Adrenal gland (tissue), 12 donors: Measurements from ENCODE around the gene GAK. TPM values are rescaled to one million over a fixed set of nuclear protein-coding genes. Genes with fewer than 3 reads are reported as not detected.

ENCODE experiments used
- DNase-seq, 7 donors: peaks; one replicate each; pipeline ENCODE4 v3.0.0-alpha.2; 2019 to 2020
- H3K27ac ChIP-seq, 5 donors: fragments of 200-600 bp; sonication (generic) in 4 of 5; 1 replicate in 3 of 5; 2 replicates in 2 of 5; pipeline versions ENCODE4 v1.5.1 to v1.8.0; 2016 to 2020; ENCODE audit warnings: mild to moderate bottlenecking in 1 of 5
- H3K27me3 ChIP-seq: fragments of 200-600 bp; 2 replicates; pipeline ENCODE4 v1.8.0; 2021
- H3K36me3 ChIP-seq, 2 donors: fragments of 200-600 bp; replicated peaks in 1 of 2; 1 replicate in 1 of 2; 2 replicates in 1 of 2; pipeline versions ENCODE4 v1.5.1 to v1.8.0; 2018 to 2022
- H3K4me1 ChIP-seq, 2 donors: fragments of 200-600 bp; replicated peaks in 1 of 2; 1 replicate in 1 of 2; 2 replicates in 1 of 2; pipeline versions ENCODE4 v1.5.1 to v1.8.0; 2018 to 2021
- H3K4me3 ChIP-seq, 4 donors: fragments of 200-600 bp; sonication (generic) in 3 of 4; one replicate each; pipeline ENCODE4 v1.5.1; 2016 to 2018
- H3K9me3 ChIP-seq, 3 donors: fragments of 200-600 bp; sonication (generic) in 1 of 3; replicated peaks in 1 of 3; 1 replicate in 2 of 3; 2 replicates in 1 of 3; pipeline versions ENCODE4 v1.5.1 to v1.8.0; 2016 to 2021
- POLR2A ChIP-seq, 2 donors: fragments of 450-650 bp; IDR thresholded peaks; one replicate each; pipeline ENCODE4 v1.6.1; 2017; ENCODE audit warnings: antibody characterized with exemption in 2 of 2, mild to moderate bottlenecking in 2 of 2, moderate library complexity in 1 of 2
- WGBS, 4 donors: extraction: QIAGEN DNeasy Blood & Tissue Kit in 2 of 4; methylation state at CpG; one replicate each; pipeline versions ENCODE4 v1.1.5 to v1.1.7; 2013 to 2017; 5-methylcytosine and 5-hydroxymethylcytosine counted together
- intact Hi-C, 2 donors: fragments of 100-400 bp; cut with DNase I; formaldehyde crosslinking; loops; one replicate each; pipeline versions ENCODE4 v1.14.1 to v1.15.0; 2022 to 2023
- polyA plus RNA-seq, 3 donors: library from polyadenylated mRNA; stranded (reverse); fragments of 200-250 nt in 2 of 3; fragments of 350-450 nt in 1 of 3; fragmentation: Illumina TruSeq in 1 of 3; extraction: RNeasy Lipid Tissue Mini Kit (QIAGEN cat#74804) in 1 of 3; gene quantifications; one replicate each; pipeline ENCODE4 v1.2.3, GENCODE V29; 2013 to 2014
- total RNA-seq, 9 donors: library from RNA; depleted of rRNA in 4 of 9; stranded (reverse); fragments of >200 nt in 4 of 9; fragments of 120-200 nt in 1 of 9; fragmentation: NEBNext Ultra II Directional in 1 of 9; extraction: Animal tissue kit (Norgen Biotek cat#: 25700) in 1 of 9; gene quantifications; one replicate each; pipeline versions ENCODE4 v1.1.0 to v1.2.4, GENCODE V29; 2013 to 2023
- TF ChIP-seq, protein P1 (sequence below), 6 experiments: fragments of 450-650 bp in 4 of 6; fragments of 200-600 bp in 2 of 6; sonication (generic) in 1 of 6; IDR thresholded peaks; 1 replicate in 5 of 6; 2 replicates in 1 of 6; pipeline versions ENCODE4 v1.5.1 to v1.8.0; 2016 to 2021; ENCODE audit warnings: antibody characterized with exemption in 6 of 6, mild to moderate bottlenecking in 2 of 6, moderate library complexity in 1 of 6
- donor health status: healthy with polysubstance abuse.
- donor health status: Bipolar disorder and iron deficiency.
- donor health status: DM: yes; HTN: yes; CAD: no.
- donor health status: DM: no; HTN: no; CAD: no.
- donor health status: DM: no; HTN: no; CAD: no.
- donor health status: DM: yes; HTN: yes; CAD: no.

The GAK gene
- total and polyA plus RNA-seq, 12 donors: 39.0 to 381 (median 132) TPM

DNA sequence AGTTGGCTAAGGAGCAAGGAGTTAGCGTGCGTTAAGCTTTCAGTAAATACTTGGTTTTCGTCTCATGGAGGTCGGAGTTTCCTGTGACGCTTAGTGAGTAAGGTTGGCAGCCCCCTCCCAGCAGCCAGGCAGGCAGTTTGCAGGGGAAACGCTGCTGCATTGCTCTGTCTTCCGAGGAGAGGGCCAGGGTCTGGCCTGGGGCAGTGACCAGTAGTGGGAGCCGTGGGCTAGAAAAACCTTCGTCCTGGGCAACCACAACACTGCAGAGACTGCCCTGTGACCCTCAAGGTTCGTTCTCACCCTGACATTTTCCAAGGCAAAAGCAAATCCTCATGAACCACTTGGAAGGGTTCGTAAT is 576 bp upstream of the GAK start:
- peak in 1 of 7 donors; percentile 26 for DNase-seq
- peak overlapping the region in 4 of 5 donors; percentile 89 to 98 (median 95) for H3K27ac ChIP-seq
- no peaks in the 10 kb centered on the region for H3K27me3 ChIP-seq
- WGBS, 4 donors: 1 to 25% (median 2%) methylated on average over 1 to 11 of the region's 11 CpGs
- H3K4me3 ChIP-seq: peak overlapping the region in 3 of 4 donors; percentile 78 to 99 (median 87)
- TF ChIP-seq, protein P1, sequence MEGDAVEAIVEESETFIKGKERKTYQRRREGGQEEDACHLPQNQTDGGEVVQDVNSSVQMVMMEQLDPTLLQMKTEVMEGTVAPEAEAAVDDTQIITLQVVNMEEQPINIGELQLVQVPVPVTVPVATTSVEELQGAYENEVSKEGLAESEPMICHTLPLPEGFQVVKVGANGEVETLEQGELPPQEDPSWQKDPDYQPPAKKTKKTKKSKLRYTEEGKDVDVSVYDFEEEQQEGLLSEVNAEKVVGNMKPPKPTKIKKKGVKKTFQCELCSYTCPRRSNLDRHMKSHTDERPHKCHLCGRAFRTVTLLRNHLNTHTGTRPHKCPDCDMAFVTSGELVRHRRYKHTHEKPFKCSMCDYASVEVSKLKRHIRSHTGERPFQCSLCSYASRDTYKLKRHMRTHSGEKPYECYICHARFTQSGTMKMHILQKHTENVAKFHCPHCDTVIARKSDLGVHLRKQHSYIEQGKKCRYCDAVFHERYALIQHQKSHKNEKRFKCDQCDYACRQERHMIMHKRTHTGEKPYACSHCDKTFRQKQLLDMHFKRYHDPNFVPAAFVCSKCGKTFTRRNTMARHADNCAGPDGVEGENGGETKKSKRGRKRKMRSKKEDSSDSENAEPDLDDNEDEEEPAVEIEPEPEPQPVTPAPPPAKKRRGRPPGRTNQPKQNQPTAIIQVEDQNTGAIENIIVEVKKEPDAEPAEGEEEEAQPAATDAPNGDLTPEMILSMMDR (IDR thresholded peaks at IDR 0.05): no peak
- TF ChIP-seq POLR2A (IDR thresholded peaks at IDR 0.05): no peak
- intact Hi-C loops: no loop called here
- H3K4me1 ChIP-seq: peaks cover 12 to 43% of the 10 kb centered on the region in 2 donors
- H3K36me3 ChIP-seq: no peaks in the 10 kb centered on the region
- H3K9me3 ChIP-seq: no peaks in the 10 kb centered on the region

DNA sequence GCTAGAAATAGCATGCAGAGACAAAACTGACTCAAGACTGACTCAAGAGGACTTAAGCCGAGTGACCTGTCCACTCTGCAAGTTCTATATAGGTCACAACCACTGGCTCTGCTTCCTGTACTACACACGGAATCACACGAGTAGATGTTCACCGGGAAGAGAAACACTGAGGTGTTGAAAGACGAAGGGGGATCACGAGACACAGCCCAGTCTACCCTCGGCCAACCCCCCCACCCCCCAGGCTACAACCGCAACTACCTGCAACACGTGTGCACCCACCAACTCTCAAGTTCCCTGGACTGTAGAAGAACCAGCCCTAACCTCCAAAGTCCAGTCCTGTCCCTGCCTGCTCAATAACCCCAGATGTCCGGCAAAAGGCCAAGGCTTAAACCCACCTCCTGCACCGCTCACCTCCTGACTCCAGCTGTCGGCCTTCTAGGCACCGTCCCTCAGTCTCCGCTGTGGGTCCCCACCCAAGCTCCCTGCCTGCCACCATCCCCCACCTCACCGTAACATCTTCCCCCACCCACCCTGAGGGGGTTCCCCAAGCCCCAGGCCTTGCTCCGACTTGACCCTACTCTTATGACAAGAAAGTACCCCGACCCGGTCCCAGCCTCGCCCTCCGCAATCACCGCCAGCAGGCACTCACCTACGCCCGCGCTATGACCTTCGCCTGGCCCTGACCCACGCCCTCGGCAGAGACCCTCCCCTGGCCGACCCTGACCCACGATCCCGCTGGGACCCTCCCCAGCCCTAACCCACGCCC is 739 bp downstream of the GAK start:
- Histone ChIP-seq H3K4me1 (peaks cover 12 to 43% of the 10 kb centered on the region in 2 donors), H3K27ac (peak overlapping the region; percentile 68 to 98 (median 94)), H3K9me3 (no peaks in the 10 kb centered on the region), H3K36me3 (no peaks in the 10 kb centered on the region), H3K4me3 (peak overlapping the region; percentile 62 to 99 (median 75)), H3K27me3 (no peaks in the 10 kb centered on the region)
- intact Hi-C loops: no loop called here
- 1 to 17% (median 2%) methylated on average over 1 to 31 of the region's 31 CpGs for WGBS, 4 donors
- peak in 5 of 7 donors; percentile 40 to 55 (median 45) for DNase-seq
- TF ChIP-seq, protein P1 (IDR thresholded peaks at IDR 0.05): no peak
- TF ChIP-seq POLR2A (IDR thresholded peaks at IDR 0.05): peak in 1 of 2 donors; percentile 67

DNA sequence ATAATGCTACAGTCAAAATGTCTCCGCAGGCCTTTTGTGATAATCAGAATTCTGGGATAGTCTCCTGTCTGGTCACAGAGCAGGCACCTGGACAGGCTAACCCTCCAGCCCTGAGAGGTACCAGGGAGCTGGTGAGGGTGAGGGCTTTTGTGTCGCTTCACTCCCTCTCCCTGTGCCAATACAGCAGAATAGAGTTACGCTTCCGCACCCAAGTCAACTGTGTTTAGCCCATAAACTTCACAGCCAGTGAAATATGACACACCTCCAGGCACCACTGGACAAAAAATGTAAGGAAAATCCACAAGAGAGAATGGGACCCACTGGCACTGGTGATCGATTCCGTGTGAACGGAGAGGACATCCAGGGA is 1.3 kb downstream of the GAK start:
- 46 to 53% (median 51%) methylated on average over 7 of the region's 7 CpGs for WGBS, 4 donors
- TF ChIP-seq, protein P1 (IDR thresholded peaks at IDR 0.05): no peak
- no peak for TF ChIP-seq POLR2A (IDR thresholded peaks at IDR 0.05)
- H3K4me3 ChIP-seq: peak overlapping the region in 2 of 4 donors; percentile 78 to 99
- H3K36me3 ChIP-seq: no peaks in the 10 kb centered on the region
- intact Hi-C loops: no loop called here
- H3K4me1 ChIP-seq: peaks cover 12 to 43% of the 10 kb centered on the region in 2 donors
- DNase-seq: peak in 1 of 7 donors; percentile 23
- peak overlapping the region in 4 of 5 donors; percentile 89 to 98 (median 95) for H3K27ac ChIP-seq
- H3K27me3 ChIP-seq: no peaks in the 10 kb centered on the region
- H3K9me3 ChIP-seq: no peaks in the 10 kb centered on the region

- H3K4me1 ChIP-seq: peaks cover 12 to 45% of the 10 kb centered on the region in 2 donors
- H3K27ac ChIP-seq: peak overlapping the region in 1 of 5 donors; percentile 98
- peak in 1 of 7 donors; percentile 26 for DNase-seq
- no peaks in the 10 kb centered on the region for H3K27me3 ChIP-seq
- H3K36me3 ChIP-seq: no peaks in the 10 kb centered on the region
- intact Hi-C loops: no loop called here
- WGBS, 4 donors: 34 to 64% (median 51%) methylated on average over 3 of the region's 3 CpGs
- TF ChIP-seq, protein P1 (IDR thresholded peaks at IDR 0.05): no peak
- TF ChIP-seq POLR2A (IDR thresholded peaks at IDR 0.05): no peak
- H3K9me3 ChIP-seq: no peaks in the 10 kb centered on the region
- H3K4me3 ChIP-seq: no peak overlapping the region
Measured at GRCh38 chr4:930028-930551, 2.0 kb downstream of the GAK start.
